Measurements from ENCODE around the gene LMCD1. TPM values are rescaled to one million over a fixed set of nuclear protein-coding genes. Genes with fewer than 3 reads are reported as not detected.

The LMCD1 gene
- total and polyA plus RNA-seq, 2 of the 8 experiments (the other 6 are each of a cell fraction or from before 2014, with no cell fraction given), result 12.3 to 26.5 TPM

GRCh38 chr3:8509961-8510360 lies 8.3 kb downstream of the LMCD1 start (continued):
- TF ChIP-seq CTCF (IDR thresholded peaks at IDR 0.05; ENCODE audit: control extremely low read depth in 1 of 3, insufficient read depth in 1 of 3, low read depth in 1 of 3, low read length in 3 of 3) (no peak), E2F6 (IDR thresholded peaks at IDR 0.05) (no peak), CHD7 (IDR thresholded peaks at IDR 0.05; ENCODE audit: insufficient replicate concordance, low read length) (no peak), TEAD4 (IDR thresholded peaks at IDR 0.05; ENCODE audit: low read depth, low read length) (no peak)

Data from H1 (cell line).